Medulla oblongata (tissue), 1 donor: ENCODE measurements around the gene TM4SF18.
"Not testable (repeated sequence)": the region's sequence is repeated elsewhere in the genome, so short reads cannot be mapped to it uniquely, and the experiment has no call there.

Experiments used
- DNase-seq: peaks from one replicate; pipeline ENCODE4 v3.0.0-alpha.2; 2015; ENCODE audit errors: extremely low spot score

The TM4SF18 gene

DNA sequence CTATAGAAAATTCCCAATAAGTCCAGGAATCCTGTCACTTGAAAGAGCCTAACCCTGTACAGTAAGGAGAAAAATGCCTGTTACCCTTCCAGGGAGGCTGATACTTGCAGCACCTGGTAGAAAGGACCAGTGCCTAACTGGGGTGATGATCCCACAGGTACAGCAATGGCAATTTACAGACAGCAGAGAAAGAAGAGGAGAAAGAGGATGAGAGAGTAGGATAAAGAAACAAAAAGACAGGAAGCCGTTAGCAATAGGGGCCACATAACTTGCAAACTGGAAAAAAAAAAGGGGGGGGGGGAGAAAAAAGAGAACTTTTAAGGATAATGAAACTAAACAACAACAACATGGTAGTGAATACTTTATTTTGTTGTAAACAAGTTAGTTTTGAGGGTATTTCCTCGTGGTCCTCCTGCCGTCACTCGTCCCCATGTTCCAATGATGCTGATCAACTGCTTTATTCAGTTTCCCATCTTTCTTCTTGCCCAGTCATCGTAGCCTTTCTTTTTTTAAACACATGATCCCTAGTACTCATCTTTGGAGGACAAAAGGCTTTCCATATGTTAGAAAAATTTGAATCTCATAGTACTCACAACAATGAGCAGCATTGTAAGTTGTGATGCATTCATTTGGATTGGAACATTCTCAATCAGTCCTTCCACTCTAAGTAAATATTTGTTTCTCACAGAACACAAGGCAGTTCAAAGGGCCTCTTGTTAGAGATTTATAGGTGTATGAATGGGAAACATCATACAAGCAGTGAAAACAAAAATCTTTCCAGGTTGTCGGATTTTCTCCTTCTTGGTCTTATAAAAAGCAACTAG lies 35.5 kb upstream of the TM4SF18 start:
- DNase-seq: peak; percentile 25

DNA sequence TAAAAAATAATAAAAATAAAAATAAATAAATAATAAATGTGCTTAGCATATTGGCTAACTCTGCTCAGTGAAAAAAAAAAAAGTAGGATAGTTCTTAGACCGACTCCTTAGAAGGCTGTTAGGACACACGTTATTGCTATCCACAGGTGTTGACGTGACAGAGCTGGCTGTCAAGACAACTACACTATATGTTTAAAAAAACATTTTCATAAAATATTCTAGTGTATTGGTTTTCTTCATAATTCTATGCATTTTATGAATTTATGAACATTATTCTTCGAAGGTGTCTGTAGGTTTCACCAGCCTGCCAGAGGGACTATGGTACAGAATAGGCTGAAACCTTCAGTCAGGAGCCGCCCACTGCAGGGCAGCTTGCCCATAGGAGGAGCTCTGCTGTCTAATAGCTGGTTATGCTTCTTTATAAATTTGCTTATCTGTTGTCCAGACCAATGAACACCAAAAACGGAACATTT lies 34.8 kb upstream of the TM4SF18 start:
- no peak for DNase-seq

DNA sequence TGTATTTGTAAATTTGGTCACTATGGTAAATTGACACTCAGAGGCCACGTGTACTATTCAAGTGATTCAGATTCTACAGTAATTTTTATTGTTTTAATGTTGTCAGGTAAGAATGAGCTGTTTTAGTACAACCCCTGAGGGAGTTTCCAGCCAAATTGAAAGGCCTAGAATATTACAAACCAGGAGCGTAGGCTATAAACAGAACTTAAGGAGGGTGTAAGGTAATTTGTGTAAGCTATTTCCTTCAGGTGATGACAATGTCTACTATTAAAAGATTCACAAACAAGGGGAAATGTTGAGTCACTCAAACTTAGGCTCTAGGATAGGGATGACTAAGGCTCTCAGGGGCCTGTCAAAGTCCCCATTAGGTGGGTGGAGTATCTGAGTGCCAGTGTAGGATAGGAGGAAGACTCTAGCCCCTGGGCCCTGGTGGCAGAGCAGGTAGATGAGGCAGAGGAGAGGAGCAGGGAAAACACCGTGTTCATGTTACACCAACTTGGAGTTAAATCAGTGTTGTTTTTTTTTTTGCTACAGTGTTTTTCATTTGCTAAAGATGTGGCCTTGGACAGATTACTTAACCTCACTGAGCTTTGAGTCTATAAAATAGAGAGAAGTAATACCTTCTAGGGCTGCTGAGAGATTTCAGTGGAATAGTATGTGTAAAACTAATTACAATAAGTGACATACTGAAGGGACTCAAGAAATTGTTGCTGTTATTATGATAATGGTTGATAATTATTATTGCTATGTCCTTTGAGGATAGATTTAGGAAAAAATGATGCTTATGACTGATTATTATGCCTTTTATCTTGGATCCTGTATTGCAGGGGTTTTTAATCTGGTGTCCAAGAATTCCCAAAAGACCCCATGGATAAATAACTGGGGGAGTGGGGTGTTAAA lies 33.8 kb upstream of the TM4SF18 start:
- no peak for DNase-seq

DNA sequence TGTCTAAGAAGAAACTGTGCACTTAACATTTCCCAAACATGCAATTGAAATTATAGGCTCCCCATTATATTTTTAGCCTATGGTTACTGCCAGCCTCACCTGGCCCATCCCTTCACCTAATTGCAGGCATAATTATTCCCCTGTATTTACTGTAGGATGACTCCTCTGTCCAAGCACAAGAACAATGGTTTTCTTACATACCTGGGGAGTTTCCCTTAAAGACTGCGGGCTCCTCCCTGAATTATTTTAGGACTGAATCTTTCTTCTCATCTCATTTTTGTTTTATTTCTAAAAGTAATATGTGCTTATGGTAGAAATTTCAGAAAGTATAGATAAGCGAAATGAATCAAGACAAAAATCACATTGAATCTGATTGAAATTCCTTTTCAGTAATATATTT lies 32.6 kb upstream of the TM4SF18 start:
- DNase-seq: no peak

DNA sequence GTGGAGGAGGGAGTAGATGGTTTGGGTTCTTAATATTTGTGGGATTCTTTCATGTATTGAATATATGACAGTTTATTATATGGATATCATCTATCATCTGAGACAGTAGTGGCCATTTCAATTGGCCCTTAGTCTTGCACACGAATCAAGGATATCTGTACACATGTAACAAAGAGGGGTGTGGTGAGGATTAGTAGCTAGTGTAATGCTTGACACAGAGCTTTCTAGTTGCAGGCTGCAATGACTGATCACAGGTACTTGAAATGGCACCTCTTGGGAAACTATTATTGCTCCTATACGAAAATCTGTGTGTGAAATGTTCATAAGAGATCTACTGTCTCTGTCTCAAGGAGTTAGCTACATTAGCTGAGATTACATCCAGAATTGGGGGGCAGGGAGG lies 31.2 kb upstream of the TM4SF18 start:
- no peak for DNase-seq

DNA sequence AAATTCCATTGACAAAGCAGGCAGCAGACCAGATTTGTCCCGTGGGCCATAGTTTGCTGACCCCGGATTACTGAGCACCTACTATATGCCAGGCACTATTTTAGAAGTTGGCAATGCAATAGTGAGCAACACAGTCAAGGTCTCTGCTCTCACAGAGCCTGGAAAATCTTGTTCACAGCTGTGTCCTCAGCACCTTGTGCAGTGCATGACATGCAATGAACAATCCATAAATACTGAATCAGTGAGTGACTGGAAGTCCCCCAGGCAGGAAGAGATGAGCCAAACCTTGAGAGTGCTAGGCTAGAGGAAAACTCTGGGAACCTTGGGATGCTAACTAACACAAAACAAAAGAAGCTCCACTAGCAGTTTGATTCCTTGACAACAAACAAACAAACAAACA lies 29.6 kb upstream of the TM4SF18 start:
- DNase-seq: no peak

DNA sequence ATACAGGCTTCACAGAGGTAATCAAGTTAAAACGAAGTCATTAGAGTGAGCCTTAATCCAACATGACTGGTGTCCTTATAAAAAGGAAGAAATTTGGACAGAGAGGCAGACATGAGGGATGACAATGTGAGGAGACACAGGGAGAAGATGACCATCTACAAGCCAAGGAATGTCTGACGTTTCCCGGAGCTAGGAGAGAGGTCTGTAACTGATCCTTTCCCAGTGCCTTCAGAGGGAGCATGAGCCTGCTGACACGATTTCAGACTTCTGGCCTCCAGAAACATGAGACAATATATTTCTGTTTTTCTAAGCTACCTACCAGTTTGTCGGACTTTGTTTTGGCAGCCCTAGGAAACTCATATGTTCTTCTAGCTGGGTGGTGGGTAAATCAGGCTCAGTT lies 28.9 kb upstream of the TM4SF18 start:
- DNase-seq: no peak

DNA sequence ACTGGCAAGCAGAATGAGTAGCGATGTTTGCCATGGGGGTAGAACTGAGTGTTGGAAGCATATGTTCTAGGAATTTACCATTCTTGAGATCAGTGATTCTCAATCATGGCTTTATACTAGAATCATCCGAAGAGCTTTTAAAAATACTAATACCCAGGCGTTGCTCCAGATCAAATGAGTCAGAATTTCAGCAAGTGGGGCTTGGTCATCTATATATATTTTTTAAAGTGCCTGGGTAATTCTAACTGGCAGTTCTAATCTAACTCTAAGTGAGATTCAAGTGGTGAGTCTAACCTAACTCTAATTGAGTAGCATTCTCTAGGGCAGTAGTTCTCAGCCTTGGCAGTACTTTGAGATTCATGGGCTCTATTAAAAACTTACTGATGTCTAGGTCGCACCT lies 23.2 kb upstream of the TM4SF18 start:
- no peak for DNase-seq

DNA sequence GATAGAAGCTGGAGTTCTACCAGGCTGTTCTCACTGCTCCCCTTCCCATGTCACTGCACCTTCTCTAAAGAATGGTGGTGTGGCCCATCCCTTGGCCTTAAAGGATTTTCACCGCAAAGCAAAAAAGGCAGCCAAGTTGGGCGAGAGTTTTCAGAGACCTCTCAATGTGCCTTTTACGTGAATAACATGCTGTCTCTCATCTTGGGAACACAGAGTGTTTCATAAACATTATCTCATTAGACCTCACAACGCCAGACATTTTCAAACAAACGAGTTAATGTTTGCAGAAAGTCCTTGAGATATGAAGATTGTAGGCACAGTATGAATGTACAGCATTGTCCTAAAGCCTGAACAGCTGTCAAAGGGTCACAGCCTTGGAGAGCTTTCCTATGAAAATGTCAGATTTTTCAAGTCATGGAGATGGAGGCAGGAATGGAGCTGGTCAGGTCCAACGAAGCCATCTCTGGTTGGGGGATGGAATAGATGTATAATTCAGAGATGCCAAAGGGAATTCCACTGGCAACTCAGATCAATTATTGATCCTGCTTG lies 22.7 kb upstream of the TM4SF18 start:
- no peak for DNase-seq

DNA sequence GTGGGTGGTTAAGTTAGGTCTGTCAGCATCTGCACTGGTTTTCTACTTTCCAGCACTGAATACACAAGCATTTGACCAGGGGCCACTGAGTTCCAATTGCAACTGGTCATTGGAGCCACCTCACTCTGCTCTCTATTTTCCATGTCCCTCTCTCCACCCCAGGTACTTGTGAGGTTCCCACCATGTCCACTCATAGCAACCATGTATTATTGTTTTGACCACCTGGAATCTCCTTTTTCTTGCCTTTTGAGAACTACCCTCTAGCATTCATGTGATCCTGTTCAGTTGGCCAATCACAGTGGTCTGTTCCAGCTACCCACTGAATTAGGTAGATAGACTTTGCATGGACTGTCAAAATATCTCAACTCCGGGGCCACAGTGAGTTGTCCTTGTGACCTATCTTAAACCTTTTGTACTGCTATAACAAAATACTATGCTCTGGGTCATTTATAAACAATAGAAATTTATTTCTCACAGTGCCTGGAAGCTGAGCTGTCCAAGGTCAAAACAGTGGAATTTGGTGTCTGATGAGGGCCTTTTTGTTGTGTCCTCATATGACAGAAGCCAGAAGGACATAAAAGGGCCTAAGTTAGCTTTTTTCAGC lies 20.2 kb upstream of the TM4SF18 start:
- no peak for DNase-seq

DNA sequence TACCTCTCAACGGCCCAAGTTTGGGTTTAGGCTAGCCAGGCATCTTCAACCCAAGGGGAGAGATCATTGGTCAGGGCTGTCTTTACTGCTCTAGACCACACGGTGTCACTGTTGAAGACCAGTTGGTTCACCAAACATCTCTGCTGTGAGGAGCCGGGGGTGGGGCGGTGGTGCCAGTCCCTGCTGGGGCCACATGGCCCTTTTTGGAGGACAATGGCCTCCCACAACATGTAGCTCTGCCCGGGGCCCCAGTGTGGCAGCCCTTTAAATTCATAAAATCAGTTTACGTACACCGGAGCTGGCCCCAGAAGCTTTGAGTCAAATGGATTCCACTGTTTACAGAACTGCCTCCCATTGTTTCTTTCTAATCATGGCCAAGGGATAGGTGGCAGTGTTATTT lies 19.1 kb upstream of the TM4SF18 start:
- peak; percentile 47 for DNase-seq

DNA sequence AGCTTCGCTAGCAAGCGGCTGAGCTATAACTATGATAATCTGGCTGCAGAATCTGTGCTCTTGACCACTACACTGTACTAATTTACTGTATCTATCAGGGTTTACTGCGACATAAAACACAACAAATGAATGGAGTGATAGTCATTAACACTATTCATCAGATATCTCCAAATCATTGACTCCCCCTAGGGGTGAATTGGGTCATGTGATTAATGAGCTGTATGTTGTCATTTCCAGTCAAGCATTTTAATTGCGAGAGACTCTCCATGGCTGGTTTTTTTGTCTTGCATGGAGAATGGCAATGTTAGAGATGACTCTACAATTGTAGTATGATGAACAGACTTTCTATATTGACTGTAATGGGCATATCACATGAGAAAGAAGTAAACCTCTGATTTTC lies 10.5 kb upstream of the TM4SF18 start:
- DNase-seq: no peak

DNA sequence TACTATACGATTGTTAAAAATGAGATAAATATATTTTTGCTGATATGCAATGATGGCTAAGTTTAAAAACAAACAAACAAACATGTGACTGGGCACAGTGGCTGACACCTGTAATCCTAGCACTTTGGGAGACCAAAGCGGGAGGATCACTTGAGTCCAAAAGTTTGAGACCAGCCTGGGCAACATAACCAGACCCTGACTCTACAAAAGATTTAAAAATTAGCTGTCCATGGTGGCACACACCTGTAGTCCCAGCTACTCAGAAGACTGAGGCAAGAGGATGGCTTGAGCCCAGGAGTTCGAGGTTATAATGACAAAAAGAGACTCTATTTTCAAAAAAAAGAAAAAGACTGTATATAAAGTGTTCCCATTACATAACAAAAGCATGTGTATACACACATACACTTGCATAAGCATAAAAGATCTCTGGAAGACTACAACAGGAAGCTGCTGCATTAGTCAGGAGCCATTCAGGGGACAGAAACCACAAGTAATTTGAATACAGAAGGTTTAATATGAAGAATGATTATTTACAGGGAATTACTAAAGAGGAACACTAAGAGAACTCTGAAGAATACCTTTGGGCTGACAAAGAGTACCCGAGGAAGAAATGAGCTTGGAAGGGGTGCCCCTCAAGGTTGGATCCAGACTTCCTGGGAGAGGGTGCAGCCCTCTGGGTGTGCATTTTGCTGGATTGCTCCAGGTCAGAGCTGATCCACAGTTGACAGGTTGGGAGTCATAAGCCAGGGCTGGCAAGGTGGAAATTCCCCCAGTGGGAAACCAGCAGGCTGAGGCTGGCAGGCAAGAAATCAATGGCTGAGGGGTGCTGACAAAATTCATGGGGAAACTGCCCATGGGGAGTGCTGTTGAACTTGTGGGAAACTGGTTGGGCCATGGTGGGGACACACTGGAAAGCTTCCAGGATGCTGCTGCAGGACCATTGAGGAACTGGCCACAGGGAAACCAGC lies 9.3 kb upstream of the TM4SF18 start:
- DNase-seq: no peak

DNA sequence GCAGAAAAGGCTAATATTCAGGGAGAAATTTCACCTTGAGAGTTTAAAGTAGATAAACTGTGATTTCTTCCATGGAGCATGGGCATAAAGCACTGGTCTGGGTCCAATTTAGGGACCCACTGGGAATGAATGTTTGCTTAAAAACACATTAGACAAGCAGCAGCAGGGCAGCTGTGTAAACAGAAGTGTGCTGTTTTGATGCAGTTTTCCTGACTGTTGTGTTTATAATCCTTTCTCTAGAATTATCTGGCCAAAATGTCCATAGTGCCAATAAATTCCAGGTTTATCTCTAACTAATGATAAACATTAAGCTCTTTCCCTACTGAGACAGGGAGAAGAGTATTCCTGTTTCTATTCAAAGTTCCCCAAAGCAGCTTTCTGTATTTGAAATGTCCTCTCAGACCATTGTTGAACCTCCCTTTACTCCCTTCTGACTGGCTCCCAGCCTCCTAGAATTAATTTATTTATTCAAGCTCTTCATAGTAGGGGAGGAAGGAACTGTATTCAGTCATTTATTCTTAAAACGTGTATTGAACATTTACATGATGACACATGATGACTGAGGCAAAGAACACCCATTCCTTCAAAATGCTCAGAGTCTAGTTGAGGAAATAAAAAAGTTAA lies 7.0 kb upstream of the TM4SF18 start:
- DNase-seq: no peak

DNA sequence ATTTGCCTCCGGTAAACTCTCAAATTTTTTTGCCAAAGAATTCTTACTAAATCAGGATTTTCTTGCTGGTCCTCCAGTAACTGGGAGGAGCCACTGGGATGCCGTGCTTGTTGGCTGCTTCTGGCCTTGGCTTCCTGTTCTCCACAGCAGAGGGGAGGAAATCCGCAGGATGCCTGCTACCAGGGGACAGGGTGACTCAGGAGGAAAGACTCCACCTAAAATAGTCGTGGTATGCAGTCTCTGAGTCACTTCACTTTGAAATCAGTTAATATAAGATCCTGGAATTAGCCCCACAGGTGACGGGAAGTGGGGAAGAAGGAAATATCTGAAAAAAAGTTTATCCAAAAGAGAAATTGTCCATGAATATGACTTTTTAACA lies 6.5 kb upstream of the TM4SF18 start:
- DNase-seq: no peak

DNA sequence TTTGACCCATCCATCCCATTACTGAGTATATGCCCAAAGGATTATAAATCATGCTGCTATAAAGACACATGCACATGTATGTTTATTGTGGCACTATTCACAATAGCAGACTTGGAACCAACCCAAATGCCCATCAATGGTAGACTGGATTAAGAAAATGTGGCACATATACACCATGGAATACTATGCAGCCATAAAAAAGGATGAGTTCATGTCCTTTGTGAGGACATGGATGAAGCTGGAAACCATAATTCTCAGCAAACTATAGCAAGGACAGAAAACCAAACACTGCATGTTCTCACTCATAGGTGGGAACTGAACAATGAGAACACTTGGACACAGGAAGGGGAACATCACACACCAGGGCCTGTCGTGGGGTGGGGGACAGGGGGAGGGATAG lies 4.0 kb upstream of the TM4SF18 start:
- DNase-seq: not testable (repeated sequence)

DNA sequence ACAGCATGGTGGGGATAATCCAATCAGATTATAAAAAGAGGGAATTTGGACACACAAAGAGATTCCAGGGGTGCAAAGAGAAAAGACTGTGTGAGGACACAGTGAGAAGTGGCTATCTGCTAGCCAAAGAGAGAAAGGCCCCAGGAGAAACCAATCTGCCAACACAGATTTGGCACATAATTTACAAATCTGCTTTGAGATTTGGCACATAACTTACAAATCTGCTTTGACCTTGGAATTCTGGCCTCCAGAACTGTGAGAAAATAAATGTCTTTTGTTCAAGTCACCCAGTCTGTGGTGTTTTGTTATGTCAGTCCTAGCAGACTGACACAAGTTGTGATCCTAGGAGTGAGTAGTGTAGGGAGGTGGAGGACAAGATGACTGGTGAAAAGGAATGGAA lies 3.5 kb upstream of the TM4SF18 start:
- DNase-seq: no peak

DNA sequence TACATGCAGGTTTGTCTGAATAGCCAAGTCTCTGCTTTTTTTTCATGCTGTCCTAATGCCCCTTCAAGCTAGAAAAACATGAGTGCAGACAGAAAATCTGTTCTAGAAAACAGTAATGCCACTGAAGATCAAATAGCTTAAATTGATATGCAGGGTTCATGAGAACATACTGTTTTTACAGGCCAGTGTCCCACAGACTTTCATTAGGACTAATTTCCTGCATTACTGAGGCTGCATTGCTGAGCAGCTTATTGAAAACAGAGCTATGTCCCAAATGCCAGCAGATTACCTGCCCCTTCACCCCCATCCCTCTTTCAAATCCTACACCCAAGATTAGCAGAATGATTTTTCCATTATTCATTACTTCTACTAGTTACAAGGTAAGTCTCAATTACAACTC lies 665 bp downstream of the TM4SF18 start:
- no peak for DNase-seq

DNA sequence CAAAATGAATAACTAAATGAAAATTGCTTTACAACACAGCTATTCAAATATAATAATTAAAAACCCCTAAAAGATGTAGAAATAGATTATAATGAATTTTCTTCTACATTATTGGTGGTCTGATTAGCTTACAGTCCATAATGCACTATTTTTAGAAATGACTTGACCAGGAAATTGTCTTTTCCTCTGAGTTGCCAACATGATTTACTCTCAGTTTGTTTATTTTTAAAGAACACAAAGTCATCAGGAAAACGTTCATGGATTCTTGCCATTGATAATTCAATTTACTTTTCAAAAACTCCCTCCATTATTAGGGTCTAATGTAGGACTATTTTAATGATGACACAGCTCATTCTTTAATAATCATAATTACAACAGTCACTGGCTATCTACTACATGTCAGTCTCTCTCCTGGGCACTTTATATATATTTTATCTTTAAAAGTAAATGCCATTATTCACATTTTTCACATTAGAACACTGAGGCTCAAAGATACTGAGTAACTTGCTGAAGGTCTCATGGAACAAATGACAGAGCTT lies 1.1 kb downstream of the TM4SF18 start:
- DNase-seq: no peak

DNA sequence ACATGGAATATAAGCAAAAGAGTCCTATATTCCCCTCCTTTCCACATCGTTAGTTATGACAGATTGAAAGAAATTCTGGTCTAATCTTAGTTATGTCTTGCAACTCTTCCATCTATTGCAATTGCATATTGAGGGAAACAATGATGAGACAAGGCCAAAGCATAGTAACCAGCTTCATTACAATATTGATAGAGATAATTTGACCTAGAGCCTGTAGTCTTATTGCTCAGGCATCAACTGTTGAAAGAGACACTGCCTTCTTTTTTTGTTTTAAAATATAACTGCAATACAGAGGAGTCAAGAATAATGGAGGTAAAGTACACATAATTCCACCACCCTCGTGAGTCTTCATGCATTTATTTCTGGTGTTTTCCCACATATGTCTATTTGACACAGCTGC lies 2.0 kb downstream of the TM4SF18 start:
- DNase-seq: no peak
